ENCODE measurements around the gene RALGPS1.

- TF ChIP-seq EZH2 (IDR thresholded peaks at IDR 0.05; ENCODE audit: borderline replicate concordance, insufficient read depth, low read depth, low read length, poor library complexity, severe bottlenecking): no peak
- no peak for TF ChIP-seq CTCF (IDR thresholded peaks at IDR 0.05)
Measured at GRCh38 chr9:127107171-127107928, 192.8 kb downstream of the RALGPS1 start.

Data from B cell (primary cell).